Measurements from ENCODE around the gene SLC16A1.
"Not testable (repeated sequence)": the region's sequence is repeated elsewhere in the genome, so short reads cannot be mapped to it uniquely, and the experiment has no call there.

Gene SLC16A1

DNA sequence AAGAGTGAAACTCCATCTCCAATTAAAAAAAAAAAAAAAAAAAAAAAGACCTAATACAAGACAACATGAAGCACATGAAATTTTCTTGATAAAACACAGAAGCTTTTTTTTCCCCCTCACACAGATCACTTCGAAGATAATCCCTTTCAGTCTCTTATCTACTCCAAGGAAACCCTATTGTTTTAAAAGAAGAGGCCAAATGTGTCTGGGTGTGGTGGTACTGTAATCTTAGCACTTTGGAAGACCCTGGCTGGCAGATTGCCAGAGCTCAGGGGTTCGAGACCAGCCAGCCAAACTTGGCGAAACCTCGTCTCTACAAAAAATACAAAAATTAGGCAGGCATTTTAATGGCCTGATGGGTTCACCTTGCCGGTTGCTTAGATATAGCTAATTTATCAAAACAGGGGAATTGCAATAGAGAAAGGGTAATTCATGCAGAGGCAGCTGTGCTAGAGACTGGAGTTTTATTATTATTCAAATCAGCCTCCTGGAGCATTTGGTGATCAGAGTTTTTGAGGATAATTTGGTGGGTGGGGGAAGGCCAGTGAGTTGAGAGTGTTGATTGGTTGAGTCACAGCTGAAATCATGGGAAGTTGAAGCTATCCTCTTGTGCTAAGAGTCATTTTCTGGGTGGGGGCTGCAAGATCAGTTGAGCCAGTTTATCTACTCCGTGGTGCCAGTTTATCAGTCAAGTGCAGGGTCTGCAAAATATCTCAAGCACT, 62.5 kb downstream of the SLC16A1 start:
- intact Hi-C loops (cut with DNase I) = no loop called here
- DNase-seq = peak in 1 of 42 donors; percentile 37

DNA sequence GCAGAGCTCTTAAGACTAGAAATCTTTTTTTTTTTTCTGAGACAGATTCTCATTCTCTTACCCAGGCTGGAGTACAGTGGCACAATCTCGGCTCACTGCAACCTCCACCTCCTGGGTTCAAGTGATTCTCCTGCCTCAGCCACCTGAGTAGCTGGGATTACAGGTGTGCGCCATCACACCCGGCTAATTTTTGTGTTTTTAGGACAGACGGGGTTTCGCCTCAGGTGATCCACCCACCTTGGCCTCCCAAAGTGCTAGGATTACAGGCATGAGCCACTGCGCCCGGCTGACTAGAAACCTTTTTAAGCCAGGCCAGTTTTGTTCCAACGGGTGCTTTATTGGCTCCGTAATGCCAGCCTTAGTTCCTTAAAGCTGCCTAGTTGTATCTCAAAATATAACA, 66.1 kb downstream of the SLC16A1 start:
- peak in 2 of 42 donors; percentile 14 to 16 for DNase-seq
- intact Hi-C loops (cut with DNase I) = not testable (repeated sequence)

DNA sequence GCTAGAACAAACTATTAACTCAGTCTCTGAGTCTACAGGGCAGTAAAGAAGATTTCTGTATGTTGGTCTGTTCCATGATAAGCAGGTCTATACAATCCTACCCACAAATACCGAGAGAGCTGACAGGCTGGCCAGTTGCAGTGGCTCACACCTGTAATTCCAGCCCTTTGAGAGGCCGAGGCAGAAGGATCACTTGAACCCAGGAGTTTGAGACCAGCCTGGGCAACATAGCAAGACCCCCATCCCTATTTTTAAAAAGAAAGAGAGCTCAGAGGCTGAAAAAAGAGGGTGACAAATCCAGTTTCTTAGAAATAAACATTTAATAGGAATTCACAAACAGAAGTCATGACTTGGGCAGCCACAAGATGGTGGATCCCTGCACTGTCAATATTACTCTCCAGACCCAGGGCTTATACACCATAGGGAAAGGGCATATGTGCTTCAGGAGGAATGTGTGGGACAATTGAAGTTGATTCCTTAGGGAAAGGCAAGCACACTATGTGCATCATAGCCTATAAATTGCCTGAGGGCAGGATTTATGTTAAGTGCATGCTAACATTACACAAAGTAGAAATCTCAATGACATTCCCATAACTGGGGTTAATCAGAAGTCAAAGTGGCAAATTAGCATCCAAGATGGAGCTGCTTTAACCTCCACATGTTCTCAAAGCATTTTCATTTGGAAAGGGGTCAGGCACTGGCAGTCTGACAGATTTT, 66.8 kb downstream of the SLC16A1 start:
- peak in 1 of 42 donors; percentile 6 for DNase-seq
- intact Hi-C loops (cut with DNase I) = no loop called here

DNA sequence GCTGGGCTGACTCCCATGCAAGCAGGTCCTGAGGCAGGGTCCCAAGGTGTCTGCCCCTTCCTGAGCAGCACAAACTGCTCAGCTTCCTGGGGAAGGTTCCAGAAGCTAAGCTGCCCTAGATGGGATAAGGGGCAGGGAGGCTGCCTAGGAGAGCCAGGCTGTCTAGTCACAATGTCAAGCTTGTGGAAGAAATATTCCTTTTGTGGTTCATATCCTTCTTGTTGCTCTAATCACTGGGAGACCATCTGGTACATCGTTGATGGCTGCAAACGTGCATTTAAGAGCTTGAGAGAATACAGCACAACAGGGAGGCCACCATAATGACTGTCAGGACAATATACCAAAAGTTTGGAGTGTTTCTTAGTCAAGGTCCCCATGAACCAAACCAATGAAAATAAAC, 67.4 kb downstream of the SLC16A1 start:
- DNase-seq = peak in 1 of 42 donors; percentile 2
- intact Hi-C loops (cut with DNase I) = no loop called here

DNA sequence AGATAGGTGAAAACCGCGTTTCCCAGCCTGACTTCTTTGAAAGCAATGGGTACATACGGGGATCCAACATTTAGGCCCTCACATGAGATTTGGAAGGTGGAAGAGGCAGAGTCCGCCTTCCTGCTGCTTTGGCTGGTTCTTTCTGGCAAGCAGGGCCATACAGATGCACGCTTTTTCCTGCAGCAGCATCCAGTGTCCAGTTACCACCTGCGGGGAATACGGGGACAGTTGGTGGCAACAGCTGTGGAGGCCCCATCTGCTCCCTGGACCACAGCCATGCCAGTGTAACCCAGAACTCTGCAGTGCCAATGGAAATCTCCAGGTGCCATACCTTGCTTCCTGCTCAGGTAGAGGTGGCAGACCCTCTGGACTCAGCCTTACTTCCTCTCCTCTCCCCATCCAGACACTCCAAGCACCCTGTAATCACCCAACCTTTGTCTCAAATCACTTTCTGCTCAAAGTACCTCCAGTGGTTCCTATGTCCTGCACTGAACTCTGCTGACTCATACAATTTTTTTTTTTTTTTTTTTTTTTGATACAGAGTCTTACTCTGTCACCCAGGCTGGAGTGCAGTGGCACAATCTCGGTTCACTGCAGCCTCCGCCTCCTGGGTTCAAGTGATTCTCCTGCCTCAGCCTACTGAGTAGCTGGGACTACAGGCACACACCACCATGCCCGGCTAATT, 68.3 kb downstream of the SLC16A1 start:
- intact Hi-C loops (cut with DNase I) = no loop called here
- DNase-seq = no peak

DNA sequence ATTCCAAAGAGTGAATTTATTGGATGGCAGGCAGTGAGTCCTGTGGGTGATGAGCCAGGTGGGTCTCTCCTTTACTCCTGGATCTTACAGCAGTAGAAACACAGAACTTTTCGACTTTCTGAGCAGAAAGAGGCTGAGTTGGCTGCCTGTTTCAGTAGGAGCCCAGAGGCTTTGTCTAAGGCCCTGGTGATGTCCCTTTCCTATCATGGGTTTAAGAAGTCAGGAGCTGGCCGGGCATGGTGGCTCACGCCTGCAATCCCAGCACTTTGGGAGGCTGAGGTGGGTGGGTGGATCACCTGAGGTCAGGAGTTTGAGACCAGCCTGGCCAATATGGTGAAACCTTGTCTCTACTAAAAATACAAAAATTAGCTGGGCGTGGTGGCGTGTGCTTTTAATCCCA, 71.0 kb downstream of the SLC16A1 start:
- intact Hi-C loops (cut with DNase I) = loop anchor here (5.0 kb wide), 1 partner anchor 157 kb away; no protein-coding TSS in a partner anchor

DNA sequence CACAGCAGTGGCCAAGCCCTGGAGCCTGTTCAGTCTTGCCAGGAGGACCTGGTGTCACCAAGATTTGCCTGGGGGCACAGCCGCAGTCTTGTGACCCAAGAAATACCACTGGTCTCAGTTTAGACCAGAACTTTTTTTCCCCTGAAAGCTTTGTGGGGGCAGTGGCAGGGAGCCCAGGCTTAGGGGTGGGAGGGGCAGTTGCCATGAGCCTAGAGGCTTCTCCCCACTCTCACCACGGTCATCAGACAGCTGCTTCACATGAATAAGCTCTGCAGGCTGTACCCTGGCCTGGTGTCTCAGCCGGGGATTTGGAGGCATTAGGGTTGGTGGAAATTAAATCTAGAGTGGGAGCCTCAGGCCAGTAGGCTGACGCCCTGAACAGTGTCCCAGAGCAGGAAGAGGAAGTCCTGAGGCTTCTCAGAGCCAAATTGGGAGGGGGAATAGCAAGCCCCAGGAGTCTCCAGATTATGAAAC, 73.7 kb downstream of the SLC16A1 start:
- no peak for DNase-seq

More for the DNA sequence above, 71.0 kb downstream of the SLC16A1 start:
- not testable (repeated sequence) for DNase-seq

DNA sequence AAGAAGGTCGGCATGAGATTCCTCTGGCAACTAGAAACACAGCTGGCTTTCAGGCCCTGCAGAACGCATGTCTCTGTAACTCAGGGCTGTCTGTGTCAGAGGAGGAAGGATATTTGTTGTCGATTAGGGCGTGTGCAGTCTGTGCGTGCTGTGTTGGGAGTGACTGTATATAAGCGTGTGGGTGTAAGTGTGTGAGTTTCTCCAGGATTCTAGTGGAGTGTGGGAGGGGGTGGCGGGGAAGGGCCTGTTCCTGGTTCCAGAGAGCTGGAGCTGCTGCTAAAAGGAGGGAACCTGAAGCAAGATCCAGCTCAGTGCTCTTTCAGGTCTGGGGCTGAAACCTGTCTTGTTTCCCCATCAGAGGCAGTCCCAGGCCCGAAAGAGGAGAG, 74.3 kb downstream of the SLC16A1 start:
- intact Hi-C loops (cut with DNase I) = loop anchor here (2.0 to 5.0 kb wide), 2 partner anchors 73 to 161 kb away; no protein-coding TSS in a partner anchor

More for the DNA sequence above, 73.7 kb downstream of the SLC16A1 start:
- intact Hi-C loops (cut with DNase I) = loop anchor here (5.0 kb wide), 1 partner anchor 160 kb away; no protein-coding TSS in a partner anchor

DNA sequence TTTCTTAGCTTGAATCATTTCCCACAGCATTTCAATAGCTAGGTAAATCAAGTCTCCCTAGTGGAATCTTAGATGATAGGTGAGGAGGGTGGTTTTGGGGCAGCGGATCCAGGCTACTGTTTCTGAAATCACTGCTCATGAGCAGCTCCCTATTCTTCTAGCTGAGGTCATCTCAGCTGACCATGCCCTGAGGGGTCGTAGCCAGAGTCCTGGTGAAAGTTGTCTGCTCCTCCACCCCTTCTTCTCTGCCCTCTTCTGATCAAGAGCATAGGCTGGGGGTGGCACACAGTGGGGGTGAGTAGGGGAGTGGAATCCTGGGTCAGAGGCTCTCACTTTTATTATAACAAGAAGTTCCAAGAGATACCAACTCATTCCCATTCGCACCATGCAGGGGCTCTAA, 76.2 kb downstream of the SLC16A1 start:
- intact Hi-C loops (cut with DNase I) = loop anchor here (2.0 to 10.0 kb wide), 3 partner anchors 75 to 165 kb away; partner anchors contain the start of gene PPM1J

More for the DNA sequence above, 74.3 kb downstream of the SLC16A1 start:
- peak in 26 of 42 donors; percentile 11 to 62 (median 36) for DNase-seq

DNA sequence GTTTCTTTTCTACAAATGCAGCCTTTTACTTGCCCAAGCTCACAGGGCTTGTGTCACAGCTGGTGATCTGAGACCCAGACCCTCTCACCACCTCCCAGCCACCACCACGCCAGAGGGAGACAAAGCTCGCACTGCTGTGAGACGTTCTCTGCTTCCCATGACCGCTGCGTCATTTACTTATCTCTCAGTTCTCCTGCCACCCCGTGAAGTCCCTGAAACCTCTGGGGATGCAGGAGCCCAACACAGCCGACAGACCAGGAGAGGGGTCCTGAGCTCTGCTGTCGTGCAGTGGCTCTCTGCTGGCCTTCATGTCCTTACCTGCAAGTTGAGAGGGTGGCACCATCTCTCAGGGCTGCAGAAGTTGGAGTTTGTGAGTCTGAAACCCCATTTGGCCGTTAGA, 77.7 kb downstream of the SLC16A1 start:
- intact Hi-C loops (cut with DNase I) = loop anchor here (10.0 kb wide), 1 partner anchor 164 kb away; the partner anchor contains the start of gene PPM1J
- DNase-seq = peak in 37 of 42 donors; percentile 6 to 82 (median 52)

More for the DNA sequence above, 76.2 kb downstream of the SLC16A1 start:
- no peak for DNase-seq

DNA sequence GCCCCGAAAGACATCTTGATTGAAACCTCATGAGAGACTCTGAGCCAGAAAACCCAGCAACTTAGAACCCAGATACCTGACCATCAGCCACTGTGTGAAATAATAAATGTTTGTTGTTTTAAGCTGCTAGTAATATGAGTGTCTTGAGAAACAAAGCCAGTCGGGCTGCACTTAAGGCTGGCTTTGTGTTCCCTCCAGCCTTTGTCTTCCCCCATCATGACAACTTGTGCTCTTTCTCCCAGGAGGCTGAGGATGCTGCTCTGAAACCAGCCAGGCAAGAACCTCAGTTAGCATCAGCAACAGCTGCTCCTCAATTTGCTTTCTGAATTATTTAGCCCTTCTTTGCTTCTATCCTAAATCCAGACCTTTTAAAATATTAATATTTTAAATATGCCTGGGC, 78.2 kb downstream of the SLC16A1 start:
- DNase-seq = no peak
- intact Hi-C loops (cut with DNase I) = loop anchor here (10.0 kb wide), 1 partner anchor 163 kb away; the partner anchor contains the start of gene PPM1J

DNA sequence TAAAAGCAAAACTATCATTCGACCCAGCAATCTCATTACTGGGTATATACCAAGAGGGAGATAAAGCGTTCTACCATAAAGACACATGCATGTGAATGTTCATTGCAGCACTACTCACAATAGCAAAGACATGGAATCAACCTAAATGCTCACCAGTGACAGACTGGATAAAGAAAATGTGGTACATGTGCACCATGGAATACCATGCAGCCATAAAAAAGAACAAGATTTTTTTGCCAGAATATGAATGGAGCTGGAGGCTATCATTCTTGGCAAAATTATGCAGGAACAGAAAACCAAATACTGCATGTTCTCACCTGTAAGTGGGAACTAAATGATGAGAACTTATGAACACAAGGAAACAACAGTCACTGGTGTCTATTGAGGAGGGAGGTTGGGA, 79.7 kb downstream of the SLC16A1 start:
- intact Hi-C loops (cut with DNase I) = loop anchor here (10.0 kb wide), 1 partner anchor 162 kb away; the partner anchor contains the start of gene PPM1J
- no peak for DNase-seq

DNA sequence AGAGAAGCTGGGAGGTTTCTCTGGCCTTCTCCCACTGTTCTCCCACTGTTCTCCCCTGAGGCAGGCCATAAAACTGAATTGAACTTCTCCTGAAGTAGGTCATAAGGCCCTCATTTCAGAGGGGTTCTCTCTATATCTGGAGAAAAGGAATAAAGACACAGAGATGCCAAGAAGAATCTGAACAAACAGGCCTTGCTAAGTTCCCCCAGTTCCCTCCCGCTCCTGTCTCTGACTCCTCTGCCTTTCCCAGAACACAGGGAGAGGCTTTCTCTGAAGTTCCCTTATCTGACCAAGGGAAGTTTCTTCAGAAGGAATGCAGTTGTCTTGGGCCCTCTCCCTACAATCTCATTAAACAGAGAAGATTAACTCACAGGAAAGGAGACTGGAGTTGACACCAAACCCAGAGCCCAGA, 83.4 kb downstream of the SLC16A1 start:
- DNase-seq = no peak
- intact Hi-C loops (cut with DNase I) = loop anchor here (10.0 kb wide), 1 partner anchor 158 kb away; the partner anchor contains the start of gene PPM1J

DNA sequence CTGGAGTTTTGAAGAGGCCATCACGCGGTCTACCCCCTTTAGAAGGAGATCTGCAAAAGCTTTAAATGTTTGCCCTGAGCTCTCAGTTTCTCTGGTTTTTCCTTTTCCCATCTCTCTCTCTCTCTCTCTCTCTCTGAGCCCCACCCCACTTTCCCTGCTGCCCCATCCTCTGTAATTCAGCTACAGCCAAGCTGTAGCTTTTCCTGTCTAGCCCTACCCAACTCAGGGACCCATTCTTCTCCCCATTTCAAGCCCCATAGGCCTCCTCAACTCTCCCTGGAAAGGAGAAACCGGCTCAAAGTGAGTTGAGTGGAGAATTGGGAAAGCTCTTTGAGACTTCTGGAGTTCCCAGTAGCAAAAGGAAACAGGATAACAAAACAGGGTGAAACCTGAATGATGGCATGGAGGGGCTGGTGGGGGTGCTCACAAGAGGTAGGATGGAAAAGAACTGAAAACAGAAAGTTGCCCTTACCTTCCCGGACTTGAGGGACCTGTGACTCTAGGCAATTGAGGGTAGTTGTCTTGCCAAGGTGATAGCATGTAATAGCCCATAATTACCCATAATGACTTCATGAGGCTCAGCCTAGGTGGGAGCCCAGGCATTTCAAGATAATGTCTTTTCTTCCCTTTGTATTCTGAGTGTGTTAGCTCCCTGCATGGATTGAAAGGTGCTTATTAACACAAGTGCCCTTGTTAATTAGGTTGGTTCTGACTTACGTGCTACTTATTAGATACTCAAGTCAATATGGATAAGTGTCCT, 84.9 kb downstream of the SLC16A1 start:
- no peak for DNase-seq
- intact Hi-C loops (cut with DNase I) = loop anchor here (10.0 kb wide), 1 partner anchor 156 kb away; the partner anchor contains the start of gene PPM1J

DNA sequence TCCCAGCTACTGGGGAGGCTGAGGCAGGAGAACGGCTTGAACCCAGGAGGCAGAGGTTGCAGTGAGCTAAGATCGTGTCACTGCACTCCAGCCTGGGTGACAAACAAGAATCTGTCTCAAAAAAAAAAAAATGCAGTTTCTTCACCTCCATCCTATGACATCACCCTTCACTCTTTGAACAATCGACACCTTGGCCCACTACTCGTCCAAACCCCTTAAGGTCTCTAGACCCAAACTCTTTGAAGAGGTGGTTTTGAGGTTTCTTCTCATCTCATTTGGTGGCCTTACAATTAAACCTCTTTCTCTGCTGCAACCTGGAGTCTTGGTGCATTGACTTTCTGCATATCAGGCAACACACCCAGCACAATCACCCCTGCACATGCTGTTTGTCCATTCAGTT, 86.1 kb downstream of the SLC16A1 start:
- no peak for DNase-seq
- intact Hi-C loops (cut with DNase I) = loop anchor here (10.0 kb wide), 1 partner anchor 155 kb away; the partner anchor contains the start of gene PPM1J

DNA sequence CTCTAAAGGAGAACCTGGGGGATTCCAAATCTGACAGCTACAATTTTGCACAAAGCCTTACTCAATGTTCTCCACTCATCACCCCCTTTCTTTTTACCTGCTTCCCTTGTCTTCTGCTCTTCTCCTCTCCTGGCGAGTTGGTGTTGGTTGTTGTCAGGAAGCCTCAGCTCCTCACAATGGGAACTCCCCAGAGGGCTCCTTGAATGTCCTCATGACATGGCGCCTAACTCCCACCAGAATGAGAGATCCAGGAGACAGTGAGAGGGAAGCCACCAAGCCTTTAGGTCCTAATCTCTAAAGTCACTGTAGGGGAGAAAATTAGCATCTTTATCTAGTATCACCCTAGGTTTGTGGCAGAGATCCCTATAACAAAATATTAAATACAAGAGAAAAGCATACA, 87.8 kb downstream of the SLC16A1 start:
- DNase-seq = no peak
- intact Hi-C loops (cut with DNase I) = no loop called here

DNA sequence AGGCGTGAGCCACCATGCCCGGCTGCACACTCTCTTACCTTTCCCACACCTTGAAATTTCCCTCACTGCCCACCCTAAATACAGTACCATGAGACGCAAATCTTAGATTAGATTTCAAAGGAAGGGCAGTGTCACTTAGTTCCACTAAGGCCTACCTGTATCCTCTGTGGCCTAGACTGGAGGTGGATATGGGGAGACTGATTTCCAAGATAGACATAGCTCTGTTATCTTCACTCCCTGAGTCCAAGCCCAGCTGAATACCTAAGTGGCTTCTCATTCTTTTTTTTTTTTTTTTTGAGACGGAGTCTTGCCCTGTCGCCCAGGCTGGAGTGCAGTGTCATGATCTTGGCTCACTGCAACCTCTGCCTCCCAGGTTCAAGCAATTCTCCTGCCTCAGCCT, 89.0 kb downstream of the SLC16A1 start:
- intact Hi-C loops (cut with DNase I) = no loop called here
- DNase-seq = no peak

DNA sequence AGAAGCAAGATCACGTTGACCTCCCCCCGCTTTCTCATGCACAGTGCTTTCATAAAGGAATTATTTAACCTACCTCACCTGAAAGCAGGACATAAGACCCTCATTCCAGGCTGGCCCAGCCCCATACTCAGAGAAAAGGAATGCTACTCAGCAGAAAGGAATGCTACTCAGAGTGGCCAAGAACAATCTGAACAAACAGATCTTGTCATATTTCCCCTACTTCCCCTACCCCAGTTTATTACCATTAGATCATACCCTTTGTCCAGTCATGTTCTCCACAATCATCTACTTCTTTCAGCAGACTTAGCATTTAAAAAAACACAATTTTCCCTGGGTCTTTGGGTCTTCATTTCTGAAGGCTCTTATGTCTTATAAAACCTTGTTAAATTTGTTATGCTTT, 89.8 kb downstream of the SLC16A1 start:
- intact Hi-C loops (cut with DNase I) = no loop called here
- DNase-seq = no peak

Data from head of caudate nucleus (tissue), 42 donors.